Right atrium auricular region (tissue), 2 donors: ENCODE measurements around the gene TBPL2. TPM values are rescaled to one million over a fixed set of nuclear protein-coding genes. Genes with fewer than 3 reads are reported as not detected.

Experiments used
- DNase-seq: peaks from one replicate; pipeline ENCODE4 v3.0.0-alpha.2; 2019; ENCODE audit warnings: low spot score
- H3K27ac ChIP-seq, 2 donors: fragments of 200-600 bp; sonication (generic); 1 replicate in 1 of 2; 2 replicates in 1 of 2; pipeline ENCODE4 v1.5.1; 2016 to 2019
- H3K27me3 ChIP-seq, 2 donors: fragments of 200-600 bp; sonication (generic); one replicate each; pipeline versions ENCODE4 v1.5.1 to v1.6.0; 2017 to 2019
- H3K36me3 ChIP-seq: fragments of 200-600 bp; sonication (generic); one replicate; pipeline ENCODE4 v1.5.1; 2016
- H3K4me1 ChIP-seq, 2 donors: fragments of 200-600 bp; sonication (generic); one replicate each; pipeline versions ENCODE4 v1.5.1 to v1.6.0; 2017 to 2019
- H3K4me3 ChIP-seq, 2 donors: fragments of 200-600 bp; sonication (generic); 1 replicate in 1 of 2; 2 replicates in 1 of 2; pipeline ENCODE4 v1.5.1; 2017 to 2019; ENCODE audit warnings: mild to moderate bottlenecking in 1 of 2, moderate library complexity in 1 of 2
- H3K9me3 ChIP-seq, 2 donors: fragments of 200-600 bp; sonication (generic); one replicate each; pipeline ENCODE4 v1.5.1; 2019
- CTCF ChIP-seq, 2 donors: fragments of 200-600 bp; sonication (generic); IDR thresholded peaks; one replicate each; pipeline ENCODE4 v1.5.1; 2019; ENCODE audit warnings: antibody characterized with exemption in 2 of 2
- total RNA-seq, 2 donors: library from RNA; depleted of rRNA; stranded (reverse); fragments of >200 nt; gene quantifications; one replicate each; pipeline ENCODE4 v1.1.0, GENCODE V29; 2016

Gene TBPL2
- total RNA-seq, 2 donors from 2014 or later, result not detected

GRCh38 chr14:55411426-55412389 lies 28.7 kb downstream of the TBPL2 start, which contains the start of gene ATG14:
ATG14 (minus strand) TSS chr14:55411830; CDS start chr14:55411822, 8 bp downstream.
- Histone ChIP-seq H3K27me3 (no peaks in the 10 kb centered on the region), H3K36me3 (no peaks in the 10 kb centered on the region), H3K4me1 (peaks cover 0 to 23% of the 10 kb centered on the region in 2 donors), H3K27ac (peak within 1 kb of the TSS; percentile 87 to 88), H3K9me3 (no peaks in the 10 kb centered on the region), H3K4me3 (peak within 1 kb of the TSS; percentile 85 to 90)
- DNase-seq, result peak; percentile 88
- TF ChIP-seq CTCF (IDR thresholded peaks at IDR 0.05), result no peak

- TF ChIP-seq CTCF (IDR thresholded peaks at IDR 0.05), result no peak
- Histone ChIP-seq H3K9me3 (no peaks in the 10 kb centered on the region), H3K36me3 (no peaks in the 10 kb centered on the region), H3K27me3 (no peaks in the 10 kb centered on the region), H3K4me3 (peak overlapping the region; percentile 85 to 90), H3K4me1 (peaks cover 0 to 23% of the 10 kb centered on the region in 2 donors), H3K27ac (peak overlapping the region; percentile 87 to 88)
- DNase-seq, result no peak
Measured at GRCh38 chr14:55410876-55411275, 29.5 kb downstream of the TBPL2 start.

GRCh38 chr14:55404173-55404854 lies 36.1 kb downstream of the TBPL2 start:
- no peak overlapping the region for H3K27ac ChIP-seq
- peaks cover 0 to 8% of the 10 kb centered on the region in 2 donors for H3K4me1 ChIP-seq
- no peak for DNase-seq

GRCh38 chr14:55401751-55402150 lies 38.7 kb downstream of the TBPL2 start:
- H3K27me3 ChIP-seq, result no peaks in the 10 kb centered on the region
- H3K4me3 ChIP-seq, result no peak overlapping the region
- TF ChIP-seq CTCF (IDR thresholded peaks at IDR 0.05), result no peak
- H3K36me3 ChIP-seq, result no peaks in the 10 kb centered on the region
- no peak overlapping the region for H3K27ac ChIP-seq
- peaks cover 0 to 21% of the 10 kb centered on the region in 2 donors for H3K4me1 ChIP-seq
- DNase-seq, result no peak
- no peaks in the 10 kb centered on the region for H3K9me3 ChIP-seq

More at GRCh38 chr14:55404173-55404854, 36.1 kb downstream of the TBPL2 start:
- H3K27me3 ChIP-seq, result no peaks in the 10 kb centered on the region
- TF ChIP-seq CTCF (IDR thresholded peaks at IDR 0.05), result no peak
- H3K9me3 ChIP-seq, result no peaks in the 10 kb centered on the region
- H3K4me3 ChIP-seq, result no peak overlapping the region
- no peaks in the 10 kb centered on the region for H3K36me3 ChIP-seq

- TF ChIP-seq CTCF (IDR thresholded peaks at IDR 0.05), result no peak
- Histone ChIP-seq H3K27ac (peak overlapping the region; percentile 51 to 65), H3K9me3 (no peaks in the 10 kb centered on the region), H3K36me3 (peaks cover 8% of the 10 kb centered on the region), H3K4me1 (peaks cover 0 to 21% of the 10 kb centered on the region in 2 donors), H3K27me3 (no peaks in the 10 kb centered on the region), H3K4me3 (no peak overlapping the region)
- DNase-seq, result no peak
Measured at GRCh38 chr14:55399852-55400251, 40.6 kb downstream of the TBPL2 start.
